Gastrocnemius medialis (tissue), 4 donors: ENCODE measurements around the gene PSMD5.

Experiments used
- POLR2A ChIP-seq, 2 donors: fragments of 450-650 bp; IDR thresholded peaks; one replicate each; pipeline ENCODE4 v1.6.1; 2017; ENCODE audit warnings: antibody characterized with exemption in 2 of 2, mild to moderate bottlenecking in 2 of 2, moderate library complexity in 2 of 2
- TF ChIP-seq, protein P1 (sequence below), 5 experiments: fragments of 450-650 bp in 3 of 5; fragments of 200-600 bp in 2 of 5; sonication (generic) in 2 of 5; IDR thresholded peaks in 4 of 5; conservative IDR thresholded peaks in 1 of 5; 1 replicate in 4 of 5; 2 replicates in 1 of 5; pipeline ENCODE4 v1.5.1; 2016 to 2019; ENCODE audit warnings: antibody characterized with exemption in 5 of 5, mild to moderate bottlenecking in 3 of 5, moderate library complexity in 3 of 5

DNA sequence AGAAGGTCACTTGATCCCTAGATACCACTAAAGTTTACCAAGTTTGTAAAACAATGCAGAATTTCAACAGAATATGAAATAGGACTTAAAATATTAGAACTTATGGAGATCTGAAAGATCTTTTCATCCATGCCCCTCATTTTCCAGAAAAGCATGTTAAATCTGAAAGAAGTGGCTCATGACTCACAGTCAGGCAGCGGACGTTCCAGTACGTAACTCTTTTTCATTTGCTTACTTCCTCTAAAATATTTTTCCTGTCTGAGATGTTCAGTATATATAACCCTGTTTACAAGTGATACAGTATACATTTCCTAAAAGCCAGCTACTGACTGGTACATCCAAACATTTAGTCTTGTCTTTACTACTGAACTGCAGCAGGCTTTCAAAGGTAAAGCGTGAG lies 71.8 kb downstream of the PSMD5 start:
- TF ChIP-seq POLR2A (IDR thresholded peaks at IDR 0.05), result no peak
- TF ChIP-seq, protein P1, sequence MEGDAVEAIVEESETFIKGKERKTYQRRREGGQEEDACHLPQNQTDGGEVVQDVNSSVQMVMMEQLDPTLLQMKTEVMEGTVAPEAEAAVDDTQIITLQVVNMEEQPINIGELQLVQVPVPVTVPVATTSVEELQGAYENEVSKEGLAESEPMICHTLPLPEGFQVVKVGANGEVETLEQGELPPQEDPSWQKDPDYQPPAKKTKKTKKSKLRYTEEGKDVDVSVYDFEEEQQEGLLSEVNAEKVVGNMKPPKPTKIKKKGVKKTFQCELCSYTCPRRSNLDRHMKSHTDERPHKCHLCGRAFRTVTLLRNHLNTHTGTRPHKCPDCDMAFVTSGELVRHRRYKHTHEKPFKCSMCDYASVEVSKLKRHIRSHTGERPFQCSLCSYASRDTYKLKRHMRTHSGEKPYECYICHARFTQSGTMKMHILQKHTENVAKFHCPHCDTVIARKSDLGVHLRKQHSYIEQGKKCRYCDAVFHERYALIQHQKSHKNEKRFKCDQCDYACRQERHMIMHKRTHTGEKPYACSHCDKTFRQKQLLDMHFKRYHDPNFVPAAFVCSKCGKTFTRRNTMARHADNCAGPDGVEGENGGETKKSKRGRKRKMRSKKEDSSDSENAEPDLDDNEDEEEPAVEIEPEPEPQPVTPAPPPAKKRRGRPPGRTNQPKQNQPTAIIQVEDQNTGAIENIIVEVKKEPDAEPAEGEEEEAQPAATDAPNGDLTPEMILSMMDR (IDR thresholded peaks at IDR 0.05 in 4 of 5, conservative IDR thresholded peaks at IDR 0.05 in 1 of 5), result no peak
